ENCODE measurements around the gene SHLD3.
"Not testable (repeated sequence)": the region's sequence is repeated elsewhere in the genome, so short reads cannot be mapped to it uniquely, and the experiment has no call there.

The SHLD3 gene, protein sequence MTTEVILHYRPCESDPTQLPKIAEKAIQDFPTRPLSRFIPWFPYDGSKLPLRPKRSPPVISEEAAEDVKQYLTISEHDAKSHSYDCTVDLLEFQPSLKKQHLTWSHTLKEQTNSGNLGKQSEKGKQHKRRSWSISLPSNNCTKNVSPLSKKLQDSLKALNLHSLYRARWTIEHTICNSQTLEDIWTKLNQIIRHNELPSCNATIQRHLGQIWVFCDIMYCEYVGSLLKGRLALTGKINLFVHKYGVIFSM

DNA sequence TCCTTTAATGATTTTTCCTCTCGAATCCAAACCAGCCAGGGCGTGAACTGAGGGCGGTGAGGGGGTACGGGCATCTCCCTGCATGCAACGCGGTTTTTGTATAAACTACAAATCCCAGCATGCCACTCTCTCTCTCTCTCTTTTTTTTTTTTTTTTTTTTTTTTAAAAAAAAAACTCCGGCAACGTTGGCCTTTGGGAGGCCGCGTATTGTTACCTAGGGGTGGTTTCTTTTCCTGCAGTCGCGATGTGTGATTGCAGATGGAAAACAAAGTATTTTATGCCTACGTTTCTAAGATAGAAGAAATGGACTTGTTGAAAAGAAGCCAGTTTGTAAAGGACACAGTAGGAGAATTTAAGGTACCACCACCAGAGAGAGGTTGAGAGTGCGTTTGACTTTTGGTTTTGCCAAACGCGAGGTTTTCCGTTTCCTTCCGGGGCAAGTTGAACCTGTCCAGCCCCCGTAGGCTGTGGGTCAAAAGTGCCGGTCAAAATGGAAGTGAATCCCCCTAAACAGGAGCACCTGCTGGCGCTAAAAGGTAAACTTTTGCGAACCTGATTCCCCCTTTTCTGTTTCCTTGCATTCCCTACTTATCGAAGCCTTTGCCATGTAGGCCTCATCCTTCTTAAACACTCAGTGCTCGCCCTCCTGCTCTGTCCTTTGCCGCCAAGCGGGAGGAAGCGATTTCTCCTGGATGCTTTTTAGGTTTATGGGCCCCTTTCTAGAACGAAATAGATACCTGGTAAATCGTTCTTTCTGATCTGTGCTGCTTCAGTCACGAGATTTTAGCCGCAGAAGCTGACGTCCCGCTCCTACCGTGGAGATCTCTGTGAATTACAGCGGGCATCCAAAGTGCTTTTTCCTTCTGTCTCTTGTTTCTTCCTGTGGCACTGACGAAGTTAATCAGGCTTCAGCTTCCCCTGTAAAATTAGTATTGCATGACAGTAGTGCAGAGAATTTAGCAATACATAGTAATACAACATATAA lies at the start of gene SHLD3, which contains the start of gene TRAPPC13:
TSS of gene SHLD3 (plus strand) at position 457 of the 985 bp plus-strand sequence. CDS start 4,561 bp downstream, outside the sequence.
TSS of gene TRAPPC13 (plus strand) at position 457 of the 985 bp plus-strand sequence. CDS start at position 491, 34 bp downstream.
- peak; percentile 65 to 72 for DNase-seq (ENCODE audit: low read depth in 2 of 2)

DNA sequence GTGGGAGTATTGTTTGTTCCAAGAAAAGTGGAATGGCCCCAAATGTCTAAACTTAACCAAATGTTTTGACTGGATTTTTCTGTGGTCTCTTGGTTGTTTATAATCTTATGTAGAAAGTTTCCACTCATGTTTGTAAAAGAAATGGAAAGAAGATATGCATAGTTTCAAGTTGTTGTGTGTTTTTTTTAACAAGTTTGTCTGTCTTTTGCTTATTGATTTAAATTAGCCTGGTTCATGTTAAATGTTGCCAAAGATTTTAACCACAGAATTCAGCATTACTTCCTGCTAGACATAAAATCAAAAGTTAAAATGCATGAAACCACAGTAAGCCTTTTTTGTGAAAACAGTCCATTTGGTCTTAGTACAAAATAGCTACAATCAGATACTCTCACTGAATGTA lies 47.7 kb upstream of the SHLD3 start:
- DNase-seq (ENCODE audit: low read depth in 2 of 2): no peak

DNA sequence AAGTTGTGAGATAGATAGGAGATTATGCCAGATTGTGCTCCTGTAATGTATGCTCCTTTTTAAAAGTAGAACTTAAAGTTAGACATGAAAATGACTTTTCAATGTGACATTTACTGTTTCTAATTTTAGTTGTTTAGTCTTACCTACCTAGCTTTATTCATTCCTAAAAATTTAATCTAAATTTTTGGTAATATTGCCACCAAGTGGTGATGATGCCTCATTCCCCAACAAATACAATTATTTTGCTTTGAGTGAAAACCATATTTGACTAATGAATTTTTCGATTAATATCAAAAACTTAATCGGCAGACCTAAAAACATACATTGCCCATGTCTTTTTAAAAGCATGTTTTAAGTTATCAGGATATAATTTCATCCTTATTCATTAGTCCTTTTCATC lies 36.1 kb upstream of the SHLD3 start:
- DNase-seq (ENCODE audit: low read depth in 2 of 2): no peak

DNA sequence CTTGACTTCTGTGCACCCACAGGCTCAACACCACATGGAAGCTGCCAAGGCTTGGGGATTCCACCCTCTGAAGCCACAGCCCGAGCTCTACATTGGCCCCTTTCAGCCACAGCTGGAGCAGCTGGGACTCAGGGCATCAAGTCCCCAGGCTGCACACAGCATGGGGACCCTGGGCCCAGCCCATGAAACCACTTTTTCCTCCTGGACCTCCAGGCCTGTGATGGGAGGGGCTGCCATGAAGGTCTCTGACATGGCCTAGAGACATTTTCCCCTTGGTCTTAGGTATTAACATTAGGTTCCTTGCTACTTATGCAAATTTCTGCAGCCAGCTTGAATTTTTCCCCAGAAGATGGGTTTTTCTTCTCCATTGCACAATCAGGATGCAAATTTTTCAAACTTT lies 23.1 kb upstream of the SHLD3 start:
- not testable (repeated sequence) for DNase-seq (ENCODE audit: low read depth in 2 of 2)

DNA sequence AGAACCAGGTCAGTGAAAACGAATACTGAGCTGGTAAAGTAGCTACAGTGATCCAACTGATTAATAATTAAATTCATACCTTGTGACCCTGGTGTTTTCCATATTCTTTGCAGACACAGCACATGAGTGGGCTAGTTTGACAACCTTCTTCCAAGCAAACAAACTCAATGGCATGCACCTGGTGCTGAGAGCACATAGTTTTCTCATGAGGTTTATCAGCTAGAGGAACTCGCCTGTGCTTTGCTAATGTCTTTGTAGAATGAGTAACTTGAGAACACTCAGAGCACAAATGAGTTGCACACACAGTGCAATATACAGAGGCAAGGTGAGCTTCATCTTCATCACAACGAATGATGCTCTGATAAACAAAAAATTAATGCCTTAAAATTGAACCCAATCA lies 13.3 kb upstream of the SHLD3 start:
- DNase-seq (ENCODE audit: low read depth in 2 of 2): no peak

DNA sequence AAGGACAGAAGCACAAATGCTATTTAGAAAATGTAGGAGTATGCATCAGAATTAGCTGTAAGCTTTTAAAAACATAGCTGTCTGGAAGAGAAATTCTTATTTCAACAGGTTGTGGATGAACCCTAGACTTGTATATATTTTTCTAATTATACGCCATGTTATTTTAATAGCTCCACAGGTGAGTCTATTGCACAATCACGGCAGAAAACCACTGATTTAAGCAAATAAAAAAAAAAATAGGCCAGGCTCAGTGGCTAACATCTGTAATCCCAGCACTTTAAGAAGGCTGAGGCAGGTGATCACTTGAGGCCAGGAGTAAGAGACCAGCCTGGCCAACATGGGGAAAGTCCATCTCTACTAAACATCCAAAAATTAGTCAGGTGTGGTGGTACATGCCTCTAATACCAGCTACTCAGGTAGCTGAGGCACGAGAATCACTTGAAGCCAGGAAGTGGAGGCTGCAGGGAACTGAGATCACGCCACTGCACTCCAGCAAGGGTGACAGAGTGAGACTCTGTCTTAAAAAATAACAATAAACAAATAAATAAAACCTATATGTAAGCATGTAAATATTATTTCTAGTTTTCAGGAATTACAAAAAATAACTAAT lies 12.4 kb upstream of the SHLD3 start:
- no peak for DNase-seq (ENCODE audit: low read depth in 2 of 2)

DNA sequence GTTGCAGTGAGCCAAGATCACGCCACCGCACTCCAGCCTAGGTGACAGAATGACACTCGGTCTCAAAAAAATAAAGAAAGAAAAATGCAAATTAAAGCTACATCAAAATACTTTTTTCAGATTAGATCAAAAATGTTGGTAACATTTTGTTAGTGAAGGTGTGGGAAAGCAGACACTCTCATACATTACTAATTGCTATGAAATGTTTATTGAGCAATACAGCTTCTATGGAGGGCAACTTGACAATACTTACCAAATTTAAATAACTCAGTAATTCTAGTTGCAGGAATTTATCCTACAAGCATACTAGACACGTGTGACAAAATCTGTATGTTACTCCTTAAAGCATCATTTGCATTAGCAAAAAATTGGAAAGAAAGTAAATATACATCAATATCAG lies 4.8 kb upstream of the SHLD3 start:
- DNase-seq (ENCODE audit: low read depth in 2 of 2): no peak

DNA sequence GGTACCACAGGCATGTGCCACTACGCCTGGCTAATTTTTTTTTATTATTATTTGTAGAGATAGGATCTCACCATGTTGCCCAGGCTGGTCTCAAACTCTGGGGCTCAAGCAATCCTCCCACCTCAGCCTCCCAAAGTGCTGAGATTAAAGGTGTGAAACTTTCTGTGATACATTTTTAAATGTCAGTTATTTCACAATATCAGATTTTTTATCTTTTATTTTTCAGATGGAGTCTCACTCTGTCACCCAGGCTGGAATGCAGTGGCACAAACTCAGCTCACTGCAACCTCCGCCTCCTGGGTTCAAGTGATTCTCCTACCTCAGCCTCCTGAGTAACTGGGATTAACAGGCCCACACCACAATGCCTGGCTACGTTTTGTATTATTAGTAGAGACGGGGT lies 2.9 kb upstream of the SHLD3 start:
- not testable (repeated sequence) for DNase-seq (ENCODE audit: low read depth in 2 of 2)

DNA sequence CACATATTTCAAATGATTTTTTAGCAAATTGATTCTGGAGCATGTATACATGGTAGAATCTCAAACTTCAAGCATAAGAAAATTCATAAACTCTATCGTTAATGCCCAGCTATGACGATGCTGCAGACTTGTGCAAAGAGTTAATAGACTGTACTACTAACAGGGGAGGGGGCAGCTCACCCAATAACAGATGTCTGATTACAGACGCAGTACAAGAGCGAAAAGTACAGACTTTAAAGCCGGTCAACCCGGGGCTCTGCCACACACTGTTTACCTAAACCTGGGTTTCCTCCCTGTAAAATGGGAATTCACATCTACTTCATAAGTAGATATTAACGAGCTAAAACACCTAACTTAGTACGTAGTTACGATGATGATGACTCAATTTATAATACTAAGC lies 1.3 kb upstream of the SHLD3 start:
- no peak for DNase-seq (ENCODE audit: low read depth in 2 of 2)

DNA sequence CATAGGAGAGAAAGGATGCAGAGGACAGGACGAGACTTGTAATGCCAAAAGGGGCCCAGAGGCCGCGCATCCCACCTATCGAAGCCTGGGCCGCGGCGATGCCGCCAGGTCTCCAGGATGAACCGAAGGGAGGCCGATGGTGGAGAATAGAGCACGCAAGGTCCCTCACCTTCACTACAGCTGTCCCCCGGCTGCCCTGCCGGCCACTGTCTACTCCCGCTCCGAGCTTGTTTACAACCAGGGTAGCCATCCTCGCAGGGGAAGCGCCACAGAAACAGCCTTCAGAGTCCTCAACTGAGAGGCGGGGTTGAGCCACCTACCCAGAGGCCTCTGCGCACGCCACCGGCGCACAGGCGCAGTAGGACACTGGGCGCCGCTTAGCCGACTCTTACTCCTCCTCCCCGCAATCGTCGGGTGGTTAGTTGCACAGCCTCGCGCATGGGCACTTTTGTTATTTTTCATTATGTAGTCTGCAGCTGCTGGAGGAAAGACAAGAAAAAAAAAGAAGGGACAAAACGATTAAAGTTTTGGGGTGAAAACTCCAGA lies 729 bp upstream of the SHLD3 start, which contains the start of gene TRIM23:
TSS of gene TRIM23 (minus strand) at position 309 of the 546 bp plus-strand sequence. CDS start at position 250, 59 bp downstream.
- peak; percentile 82 to 83 for DNase-seq (ENCODE audit: low read depth in 2 of 2)

DNA sequence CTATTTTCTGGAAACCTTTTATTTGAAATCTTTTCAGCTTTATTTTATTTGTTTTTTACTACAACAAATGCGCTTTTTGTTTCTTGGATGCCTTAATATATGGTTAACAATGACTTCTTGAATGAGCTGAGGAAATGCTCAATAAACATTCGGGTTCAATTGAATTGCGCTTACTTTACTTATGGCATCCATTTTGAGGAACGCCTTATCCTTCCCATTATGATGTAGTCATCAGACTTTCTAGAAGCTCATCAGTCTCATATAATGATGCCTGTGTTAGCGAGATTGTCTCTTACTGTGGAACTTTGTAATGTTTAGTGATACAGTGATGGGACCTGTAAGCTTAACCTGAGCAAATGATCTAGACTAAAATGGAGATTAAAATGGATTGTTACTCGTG lies 916 bp downstream of the SHLD3 start:
- DNase-seq (ENCODE audit: low read depth in 2 of 2): no peak

DNA sequence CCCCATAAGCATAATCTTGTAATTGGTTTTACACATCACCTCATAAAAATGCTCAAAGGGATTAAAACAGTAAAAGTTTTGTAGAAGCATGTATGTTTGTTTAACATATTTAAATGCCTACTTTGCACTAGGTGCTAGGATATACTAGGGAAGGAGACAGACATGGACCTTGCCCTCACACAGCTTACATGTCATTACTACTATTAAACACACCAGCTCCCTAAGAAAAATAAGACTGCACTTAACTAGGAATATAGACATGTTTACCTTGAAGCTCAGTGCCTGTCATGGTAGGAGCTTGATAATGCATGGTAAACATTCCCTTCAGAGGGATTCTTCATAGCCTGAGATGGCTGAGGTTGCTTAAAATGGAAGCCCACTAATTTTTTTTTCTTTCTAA lies 6.2 kb downstream of the SHLD3 start:
- DNase-seq (ENCODE audit: low read depth in 2 of 2): no peak

DNA sequence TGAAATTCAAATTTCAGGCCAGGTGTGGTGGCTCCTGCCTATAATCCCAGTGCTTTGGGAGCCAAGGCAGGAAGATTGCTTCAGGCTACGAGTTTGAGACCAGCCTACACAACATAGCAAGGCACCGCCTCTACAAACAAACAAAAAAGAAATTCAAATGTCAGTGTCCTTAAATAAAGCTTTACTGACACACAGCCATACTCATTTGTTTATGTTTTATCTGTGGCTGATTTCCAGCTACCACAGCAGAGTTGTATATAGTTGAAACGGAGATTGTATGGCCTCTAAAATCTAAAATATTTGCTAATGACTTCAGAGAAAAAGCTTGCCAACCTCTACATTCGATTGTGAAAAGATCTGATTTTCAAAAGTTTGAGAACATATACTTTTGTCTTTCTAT lies 15.4 kb downstream of the SHLD3 start:
- no peak for DNase-seq (ENCODE audit: low read depth in 2 of 2)

DNA sequence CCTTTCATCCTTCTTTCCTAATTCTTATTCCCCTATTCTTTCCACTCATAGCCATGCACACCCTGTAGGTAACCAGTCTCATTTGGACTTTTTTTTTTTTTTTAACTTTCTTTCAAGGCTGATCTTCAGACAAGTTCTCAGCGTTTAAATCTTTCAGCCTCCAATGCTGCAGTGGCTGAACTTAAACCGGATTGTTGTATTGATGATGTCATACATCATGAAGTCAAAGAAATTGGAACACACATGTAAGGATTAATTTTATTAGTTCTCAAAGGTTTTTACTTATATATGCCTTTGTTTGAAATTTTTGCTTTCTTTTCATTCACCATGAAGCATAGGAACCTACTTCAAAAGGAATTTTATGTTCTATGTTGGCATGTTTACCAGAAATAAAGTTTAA lies 22.1 kb downstream of the SHLD3 start:
- DNase-seq (ENCODE audit: low read depth in 2 of 2): no peak

DNA sequence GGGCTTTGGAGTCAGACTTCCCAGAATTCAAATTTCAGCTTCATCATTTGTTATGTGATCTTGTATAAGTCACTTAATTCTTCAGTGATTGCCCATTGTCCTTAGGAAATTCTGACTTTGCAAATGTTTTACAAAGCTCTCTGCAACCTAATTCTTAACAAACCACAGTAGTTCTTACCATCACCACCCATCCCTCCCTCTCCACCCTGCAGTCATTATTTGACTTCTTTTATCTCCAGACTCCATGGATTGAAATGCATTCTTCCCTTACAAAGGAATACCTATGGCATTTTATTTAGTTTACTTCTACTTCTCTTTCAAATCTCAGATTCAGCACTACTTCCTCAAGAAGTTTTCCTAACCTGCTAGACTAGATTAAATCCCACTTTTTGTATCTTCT lies 23.1 kb downstream of the SHLD3 start:
- DNase-seq (ENCODE audit: low read depth in 2 of 2): no peak

DNA sequence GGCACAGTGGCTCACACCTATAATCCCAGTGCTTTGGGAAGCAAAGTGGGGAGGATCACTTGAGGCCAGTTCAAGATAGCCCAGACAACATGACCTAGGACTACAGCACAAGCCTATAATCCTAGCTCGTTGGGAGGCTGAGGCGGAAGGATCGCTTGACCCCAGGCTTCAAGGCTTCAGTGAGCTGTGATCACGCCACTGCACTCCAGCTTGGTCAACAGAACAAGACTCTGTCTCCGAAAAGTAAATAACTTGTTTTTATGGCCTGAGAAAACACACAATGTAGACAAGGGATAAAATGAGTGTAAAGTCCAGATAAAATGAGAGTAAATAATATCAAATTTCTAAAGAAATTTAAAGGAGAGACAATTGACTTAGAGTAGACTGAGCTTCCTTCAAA lies 26.3 kb downstream of the SHLD3 start:
- DNase-seq (ENCODE audit: low read depth in 2 of 2): no peak

DNA sequence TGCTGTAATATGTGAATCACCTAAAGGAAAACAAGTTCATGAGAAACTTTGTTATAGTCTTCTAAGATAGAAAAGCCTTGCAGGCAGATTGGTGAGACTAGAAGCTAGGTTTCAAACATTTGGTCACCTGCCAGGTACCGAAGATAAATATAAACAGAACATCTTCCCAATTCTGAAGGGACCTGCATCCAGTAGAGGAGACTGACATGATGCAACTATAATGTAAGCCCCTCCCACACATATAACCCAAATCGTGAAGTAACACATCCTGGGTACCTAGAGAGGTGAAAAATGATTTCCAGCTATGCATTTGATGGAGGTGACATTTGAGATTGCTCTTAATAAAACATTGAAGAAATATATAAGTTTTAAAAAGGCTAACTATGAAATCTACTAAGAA lies 29.9 kb downstream of the SHLD3 start:
- DNase-seq (ENCODE audit: low read depth in 2 of 2): no peak

DNA sequence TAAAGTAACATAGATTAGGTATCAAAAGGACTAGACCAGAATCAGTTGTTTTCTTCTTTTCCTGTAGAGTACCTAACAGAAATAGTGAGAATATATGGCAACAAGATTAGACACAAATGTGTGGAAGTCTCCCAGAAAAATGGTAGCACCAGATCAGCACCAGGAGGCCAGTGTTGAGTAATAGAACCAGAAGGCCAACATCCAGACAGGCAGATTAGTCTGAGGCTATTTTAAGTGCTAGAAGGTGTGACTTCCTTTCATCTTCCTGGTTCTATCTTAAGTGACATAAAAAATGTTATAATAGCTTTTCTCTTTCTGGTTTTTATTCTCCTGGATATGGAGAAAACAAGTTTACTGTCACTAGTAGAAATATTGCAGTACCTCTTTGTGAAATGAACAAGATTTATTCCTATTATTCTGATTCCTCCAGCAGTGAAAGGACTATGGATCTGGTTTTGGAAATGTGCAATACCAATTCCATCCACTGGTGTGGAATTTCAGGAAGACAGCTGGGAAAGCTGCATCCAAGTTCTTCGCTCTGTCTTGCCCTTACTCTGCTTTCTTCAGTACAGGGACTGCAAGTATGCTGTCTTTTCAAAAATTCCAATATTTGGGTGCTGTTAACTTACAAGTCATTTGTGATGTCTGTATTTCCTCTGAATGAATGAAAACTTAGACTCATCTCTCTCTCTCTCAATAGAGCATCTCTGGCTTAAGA lies 39.1 kb downstream of the SHLD3 start:
- no peak for DNase-seq (ENCODE audit: low read depth in 2 of 2)

DNA sequence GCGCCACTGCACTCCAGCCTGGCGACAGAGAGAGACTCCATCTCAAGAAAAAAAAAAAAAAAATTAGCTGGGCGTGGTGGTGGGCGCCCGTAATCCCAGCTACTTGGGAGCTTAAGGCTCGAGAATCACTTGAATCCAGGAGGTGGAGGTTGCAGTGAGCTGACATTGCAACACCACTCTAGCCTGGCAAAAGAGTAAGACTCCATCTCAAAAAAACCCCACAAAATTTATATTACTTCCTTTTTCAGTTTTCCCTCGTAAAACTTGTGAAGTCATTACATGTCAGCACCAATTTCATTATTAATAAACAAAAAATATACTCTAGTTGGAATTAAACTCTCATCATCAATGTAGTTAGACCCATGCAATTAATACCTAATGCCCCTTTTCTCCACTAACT lies 43.9 kb downstream of the SHLD3 start:
- DNase-seq (ENCODE audit: low read depth in 2 of 2): no peak

DNA sequence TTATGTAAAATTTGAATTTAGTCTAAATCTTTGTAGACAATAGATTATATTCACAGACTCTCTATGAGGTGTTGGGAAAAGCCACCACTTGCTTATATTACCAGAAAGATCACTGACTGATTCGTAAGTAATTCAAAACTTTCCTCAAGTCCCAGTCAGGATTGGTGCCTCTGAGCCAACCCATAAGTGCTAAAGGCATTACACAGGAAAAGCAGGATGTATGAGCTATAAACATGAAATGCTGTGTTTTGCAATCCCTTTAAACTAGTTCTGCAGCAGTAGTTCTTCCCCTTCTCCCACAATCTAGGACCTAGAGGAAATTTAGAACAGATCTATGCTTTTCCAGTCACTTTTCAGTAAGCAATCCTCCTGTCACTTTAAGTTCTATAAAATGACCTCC lies 48.0 kb downstream of the SHLD3 start:
- DNase-seq (ENCODE audit: low read depth in 2 of 2): no peak

DNA sequence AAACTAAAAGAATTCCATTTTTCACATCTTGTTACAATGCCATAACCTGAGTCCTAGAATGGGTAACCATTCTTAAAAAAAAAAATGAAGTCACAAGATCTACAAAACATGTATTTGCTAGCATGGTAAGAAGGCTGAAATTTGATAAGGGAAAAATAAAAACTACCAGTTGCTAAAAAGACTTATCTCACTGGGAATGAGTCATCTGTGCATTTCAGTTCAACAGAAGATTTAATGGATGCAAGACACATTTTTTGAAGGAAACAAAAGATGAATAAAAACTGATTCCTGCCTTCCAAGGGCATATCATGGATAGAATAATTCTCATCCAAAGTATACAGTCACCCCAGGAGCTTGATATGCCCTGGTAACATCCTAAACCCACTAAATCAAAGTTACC lies 49.9 kb downstream of the SHLD3 start:
- no peak for DNase-seq (ENCODE audit: low read depth in 2 of 2)
